NCI-H2029 (cell line): ENCODE measurements around the gene MBP.
"Not testable (repeated sequence)": the region's sequence is repeated elsewhere in the genome, so short reads cannot be mapped to it uniquely, and the experiment has no call there.

Experiments used
- DNase-seq: peaks from one replicate; lab custom pipeline; 2025; lab: John Stamatoyannopoulos, UW

MBP gene

GRCh38 chr18:77004555-77005380 is 127.8 kb downstream of the MBP start:
- DNase-seq, result no peak

DNA sequence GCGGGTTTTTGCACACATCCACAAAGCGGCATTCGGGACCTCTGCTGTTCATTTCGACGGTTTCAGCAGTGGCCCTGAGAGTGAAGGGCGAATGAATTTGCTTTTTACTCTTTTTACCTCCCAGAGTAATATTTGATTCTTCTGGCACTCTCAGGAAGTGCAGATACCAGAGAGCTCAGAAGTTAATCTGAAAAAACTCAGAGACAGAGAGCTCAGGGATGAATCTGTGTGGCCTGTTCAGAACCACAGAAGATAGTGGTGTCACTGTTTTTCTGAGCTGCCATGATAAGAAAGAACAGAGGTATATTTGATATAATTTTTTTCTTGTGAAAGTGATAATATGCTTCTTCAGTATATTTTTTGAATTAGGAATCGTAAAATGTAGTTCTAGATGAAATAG is 129.3 kb downstream of the MBP start:
- no peak for DNase-seq

DNA sequence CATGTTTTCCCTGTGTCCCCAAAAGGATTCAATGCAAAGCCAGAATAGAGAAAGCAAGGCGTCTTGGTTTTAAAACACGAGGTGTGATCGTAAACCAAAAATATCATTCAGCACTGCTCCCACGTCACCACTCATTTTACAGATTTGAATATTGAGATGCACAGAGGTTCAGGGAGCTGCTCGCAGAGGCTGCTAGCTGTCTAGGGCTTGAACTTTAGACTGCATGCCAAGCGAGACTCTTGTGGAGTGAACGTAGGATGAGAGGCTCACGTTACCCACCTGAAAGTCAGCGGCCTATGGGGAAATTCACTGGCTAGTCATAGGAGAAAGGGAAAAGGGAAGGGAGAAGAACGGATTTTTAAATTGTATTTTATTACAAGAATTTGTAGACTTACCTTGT is 130.1 kb downstream of the MBP start:
- DNase-seq, result no peak

DNA sequence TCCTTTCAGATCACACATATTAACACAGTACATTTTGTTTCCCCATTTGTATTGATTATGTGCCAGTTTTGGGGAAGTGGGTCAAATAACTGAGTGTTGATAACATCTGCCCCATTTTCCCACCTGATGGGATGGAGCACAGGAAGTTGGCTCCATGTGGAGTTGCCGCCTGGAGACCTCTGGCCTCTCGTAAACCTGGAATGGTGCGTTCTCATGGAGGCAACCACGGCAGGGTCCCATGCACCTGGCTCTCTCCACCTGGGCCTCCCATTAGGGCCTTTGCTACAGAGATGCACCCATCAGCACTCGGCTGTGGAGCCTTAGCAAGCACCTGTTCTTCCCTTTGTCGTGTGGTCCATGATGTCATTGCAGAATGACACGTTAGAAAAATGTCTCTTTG is 130.6 kb downstream of the MBP start:
- DNase-seq, result no peak

DNA sequence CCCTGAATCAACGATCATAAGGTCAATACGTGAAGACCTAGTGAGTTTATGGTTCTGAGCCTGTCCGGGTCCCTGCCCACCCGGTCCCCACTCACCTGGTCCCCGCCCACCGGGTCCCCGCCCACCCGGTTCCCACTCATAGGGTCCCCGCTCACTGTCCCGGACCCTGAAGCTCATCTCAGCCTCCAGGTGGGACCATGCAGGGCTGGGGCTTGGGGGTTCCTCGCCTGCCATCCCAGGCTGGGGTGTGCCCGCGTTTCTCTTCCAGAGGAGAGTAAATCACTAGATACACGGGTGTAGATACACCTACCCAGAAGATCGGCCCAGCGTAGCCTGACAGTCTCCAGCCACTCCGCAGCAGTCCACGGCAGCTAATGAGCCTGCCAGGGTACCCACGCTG is 131.5 kb downstream of the MBP start:
- DNase-seq, result no peak

GRCh38 chr18:77000527-77000926 is 132.1 kb downstream of the MBP start:
- DNase-seq, result no peak

DNA sequence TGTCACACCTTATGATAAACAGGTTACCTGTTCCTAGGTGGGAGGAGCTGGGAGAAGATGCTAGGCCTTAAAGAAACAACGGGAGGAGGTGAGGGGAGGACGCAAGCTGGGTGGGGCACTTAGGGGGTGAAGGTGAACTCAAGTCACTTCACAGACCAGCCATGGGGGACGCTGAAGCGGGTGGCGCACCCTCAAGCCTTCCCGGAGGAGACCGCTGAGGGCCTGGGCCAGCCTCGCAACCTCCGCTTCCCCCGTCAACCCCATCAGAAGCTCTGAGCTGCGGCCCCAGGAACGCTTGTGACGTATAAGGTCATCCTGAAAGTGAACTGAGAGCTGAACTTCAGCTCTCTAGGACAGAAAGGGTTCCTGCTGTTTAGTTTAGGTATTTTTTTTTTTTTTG is 133.5 kb downstream of the MBP start:
- DNase-seq, result no peak

GRCh38 chr18:76997951-76998808 is 134.4 kb downstream of the MBP start:
- DNase-seq, result no peak

- DNase-seq, result no peak
Measured at GRCh38 chr18:76996429-76996828, 136.2 kb downstream of the MBP start.

DNA sequence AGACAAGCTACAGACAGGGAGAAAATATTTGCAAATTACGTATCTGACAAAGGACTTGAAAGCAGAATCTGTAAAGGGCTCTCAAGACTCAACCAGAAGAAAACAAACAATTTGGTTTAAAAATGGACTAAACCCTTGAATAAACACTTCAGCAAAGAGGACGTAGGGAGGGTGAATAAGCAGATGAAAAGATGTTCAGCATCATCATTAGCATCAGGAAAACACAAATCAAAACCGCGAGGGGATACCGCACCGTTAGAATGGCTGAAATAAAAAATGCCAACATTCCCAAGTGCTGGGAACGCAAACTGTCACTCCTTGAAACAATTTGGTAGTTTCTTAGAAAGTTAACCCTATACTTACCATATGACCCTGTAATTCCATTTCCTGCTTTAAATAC is 136.7 kb downstream of the MBP start:
- DNase-seq, result no peak

- no peak for DNase-seq
Measured at GRCh38 chr18:76994086-76994654, 138.4 kb downstream of the MBP start.

- no peak for DNase-seq
Measured at GRCh38 chr18:76993573-76993972, 139.0 kb downstream of the MBP start.

- no peak for DNase-seq
Measured at GRCh38 chr18:76993085-76993382, 139.5 kb downstream of the MBP start.

DNA sequence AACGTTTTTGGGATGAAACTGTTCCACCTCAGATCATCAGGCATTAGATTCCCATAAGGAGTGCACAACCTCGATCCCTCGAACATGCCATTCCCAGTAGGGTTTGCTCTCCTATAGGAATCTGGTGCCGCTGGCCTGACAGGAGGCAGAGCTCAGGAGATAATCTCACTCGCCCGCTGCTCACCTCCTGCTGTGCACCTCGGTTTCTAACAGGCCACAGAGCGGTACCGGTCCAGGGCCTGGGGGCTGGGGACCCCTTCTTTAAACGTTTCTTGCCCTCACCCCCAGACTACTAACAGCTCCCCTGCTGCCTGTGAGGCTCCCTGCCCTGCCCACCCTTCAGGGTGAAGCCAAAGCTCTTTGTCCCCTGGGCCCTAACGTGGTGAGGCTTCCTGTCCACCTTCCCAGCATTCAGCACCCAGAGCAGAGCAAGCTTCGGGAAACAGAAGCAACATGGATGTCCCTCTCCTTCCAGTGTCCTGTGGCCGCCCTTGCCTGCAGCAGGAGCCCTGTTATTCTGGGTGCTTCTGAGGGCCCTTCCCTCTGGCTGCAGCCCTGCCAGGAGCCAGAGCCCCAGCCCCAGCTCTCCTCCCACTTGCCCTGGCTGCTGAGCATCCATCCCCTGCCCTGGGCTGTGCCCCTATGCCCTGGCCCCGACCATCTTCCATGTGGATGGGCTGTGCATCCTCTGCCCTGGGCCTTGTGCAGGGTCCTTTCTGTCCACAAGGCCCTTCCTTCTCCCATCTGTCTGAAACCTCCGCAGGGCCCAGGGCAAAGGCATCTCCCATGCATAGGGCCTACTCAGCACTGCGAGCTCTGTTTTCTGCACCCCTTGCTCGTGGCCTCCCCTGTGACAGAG is 140.1 kb downstream of the MBP start:
- no peak for DNase-seq

DNA sequence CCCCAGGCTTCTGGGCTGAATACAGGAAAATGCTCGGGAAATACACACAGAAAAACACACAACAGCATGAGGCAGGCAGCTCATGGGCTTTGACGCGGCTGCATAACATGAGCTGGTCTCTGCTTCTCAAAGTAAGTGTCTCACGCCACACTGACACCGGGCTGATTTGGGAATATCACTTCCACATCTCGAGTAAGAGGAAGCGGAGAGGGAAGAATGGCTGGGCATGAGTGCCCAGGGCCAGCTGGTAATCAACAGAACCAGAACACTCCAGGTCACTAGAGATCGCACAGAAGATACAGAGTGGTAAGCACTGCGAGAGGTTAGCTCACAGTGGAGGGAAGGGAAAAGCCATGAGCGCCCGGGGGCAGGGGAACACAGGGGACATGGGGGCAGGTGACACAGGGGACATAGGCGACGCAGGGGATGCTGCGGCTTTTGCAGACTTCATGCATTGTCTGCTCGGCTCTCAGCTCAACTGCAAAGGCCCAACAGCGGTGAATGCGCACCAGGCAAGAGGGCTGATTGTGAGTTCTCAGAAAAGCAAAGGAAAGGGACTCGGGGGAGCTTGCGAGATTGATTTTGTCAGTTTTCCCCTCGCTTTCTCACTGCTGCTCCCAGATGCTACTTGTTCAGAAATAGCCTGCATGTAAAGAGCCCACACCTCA is 141.4 kb downstream of the MBP start:
- no peak for DNase-seq

DNA sequence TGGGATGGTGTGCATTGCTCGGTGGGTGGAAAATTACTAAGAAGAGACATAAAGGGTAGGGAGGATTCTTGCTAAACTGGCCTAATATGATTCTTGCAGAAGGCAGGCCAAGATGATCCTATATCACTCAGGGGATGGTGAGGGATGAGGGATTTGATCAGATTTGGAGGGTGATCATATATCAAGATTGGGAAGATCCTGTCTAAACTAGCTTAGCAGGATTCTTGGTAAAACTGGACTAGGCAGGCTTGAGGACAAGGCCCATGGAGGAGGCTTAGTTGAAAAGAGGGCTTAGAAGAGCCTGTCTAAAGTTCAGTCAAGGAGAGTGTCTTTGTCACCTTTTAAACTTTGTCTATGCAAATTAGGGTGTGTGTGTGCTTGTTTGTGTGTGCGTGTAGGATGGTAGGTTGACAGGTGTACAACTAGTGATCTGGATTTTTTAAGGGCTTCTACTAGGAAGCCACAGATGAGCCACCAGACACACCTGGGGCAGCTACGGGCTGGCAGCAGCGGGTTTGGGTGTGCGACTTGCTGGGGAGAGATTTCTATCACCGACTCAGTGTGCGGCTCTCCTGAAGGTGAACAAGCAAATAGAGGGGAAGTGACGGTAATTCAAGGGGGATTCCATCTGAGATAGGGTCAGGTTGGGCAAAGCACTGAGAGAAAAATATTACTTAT is 142.1 kb downstream of the MBP start:
- DNase-seq, result not testable (repeated sequence)

GRCh38 chr18:76989647-76990190 is 142.9 kb downstream of the MBP start:
- DNase-seq, result no peak

GRCh38 chr18:76988827-76989646 is 143.5 kb downstream of the MBP start:
- no peak for DNase-seq

DNA sequence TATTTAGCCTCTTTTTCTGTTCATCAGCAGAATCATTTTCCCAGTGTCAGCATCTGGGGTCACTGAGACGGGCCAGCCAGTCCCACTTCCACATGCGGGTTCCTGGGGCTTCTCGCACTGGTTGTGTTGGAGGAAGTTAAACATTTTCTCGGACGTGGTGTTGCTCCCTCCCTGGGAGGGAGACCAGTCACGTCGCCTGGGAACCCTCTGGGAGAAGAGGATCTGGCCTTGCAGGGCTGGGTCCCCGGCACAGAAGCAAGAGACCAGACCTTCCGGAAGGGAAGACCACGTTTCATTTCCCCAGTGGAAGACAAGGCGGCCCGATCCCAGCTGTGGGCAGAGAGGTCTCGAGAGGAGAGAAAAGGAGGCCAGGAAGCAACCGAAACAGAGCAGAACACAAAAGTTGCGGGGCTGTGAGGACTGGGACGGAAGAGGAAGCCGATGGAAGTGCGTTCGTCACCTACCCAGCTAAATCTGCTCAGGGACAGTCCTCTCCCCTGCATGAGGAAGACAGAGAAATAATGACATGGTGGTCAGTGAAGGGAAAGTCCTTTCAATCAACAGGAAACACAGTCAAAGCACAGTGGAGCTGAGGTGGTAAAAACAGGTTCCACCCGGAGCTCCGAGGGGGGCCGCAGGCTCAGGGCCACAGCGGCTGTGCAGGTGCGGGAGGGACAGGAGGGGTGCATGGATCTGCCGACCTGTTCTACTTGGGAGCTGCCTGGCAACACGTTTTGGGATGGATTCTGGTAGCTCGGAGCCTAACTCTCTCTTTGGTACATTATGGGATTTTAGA is 144.4 kb downstream of the MBP start:
- DNase-seq, result no peak
